Liver (tissue), 9 donors: ENCODE data around the gene TARBP1. TPM values are rescaled to one million over a fixed set of nuclear protein-coding genes. Genes with fewer than 3 reads are reported as not detected.
A peak's percentile ranks its signal among the peaks of the same experiment; 100 is the strongest.

Source experiments
- DNase-seq: peaks from one replicate; pipeline ENCODE4 v3.0.0-alpha.2; 2017; ENCODE audit warnings: low spot score
- H3K27ac ChIP-seq, 2 donors: one replicate each; pipeline ENCODE4 v1.7.0; 2013; ENCODE audit warnings: inconsistent platforms in 2 of 2, low read length in 2 of 2, control low read depth in 1 of 2, low read depth in 1 of 2, mild to moderate bottlenecking in 1 of 2
- H3K27me3 ChIP-seq, 4 donors: one replicate each; pipeline versions ENCODE4 v1.6.1 to v1.7.0; 2013; ENCODE audit warnings: low read length in 3 of 4, inconsistent platforms in 1 of 4, mild to moderate bottlenecking in 1 of 4, moderate library complexity in 1 of 4; ENCODE audit not compliant: control insufficient read depth in 4 of 4, insufficient read depth in 4 of 4
- H3K36me3 ChIP-seq, 4 donors: one replicate each; pipeline versions ENCODE4 v1.6.1 to v1.7.0; 2013; ENCODE audit warnings: low read length in 3 of 4, mild to moderate bottlenecking in 3 of 4, low read depth in 1 of 4, moderate library complexity in 1 of 4; ENCODE audit not compliant: control insufficient read depth in 4 of 4, insufficient read depth in 3 of 4
- H3K4me1 ChIP-seq, 4 donors: one replicate each; pipeline versions ENCODE4 v1.6.1 to v1.7.0; 2013; ENCODE audit warnings: low read length in 3 of 4, mild to moderate bottlenecking in 3 of 4, moderate library complexity in 1 of 4; ENCODE audit not compliant: control insufficient read depth in 4 of 4, insufficient read depth in 4 of 4
- H3K4me3 ChIP-seq, 3 donors: one replicate each; pipeline versions ENCODE4 v1.6.1 to v1.7.0; 2013; ENCODE audit warnings: low read length in 3 of 3, control low read depth in 1 of 3, low read depth in 1 of 3, mild to moderate bottlenecking in 1 of 3
- H3K9ac ChIP-seq, 2 donors: one replicate each; pipeline ENCODE4 v1.7.0; 2013; ENCODE audit warnings: low read length in 2 of 2, mild to moderate bottlenecking in 2 of 2, moderate library complexity in 2 of 2, control low read depth in 1 of 2, low read depth in 1 of 2
- H3K9me3 ChIP-seq, 4 donors: one replicate each; pipeline versions ENCODE4 v1.6.1 to v1.7.0; 2013; ENCODE audit warnings: low read length in 3 of 4; ENCODE audit not compliant: control insufficient read depth in 4 of 4
- EGR1 ChIP-seq, 2 donors: IDR thresholded peaks; 2 replicates each; pipeline ENCODE4 v1.6.1; 2016 to 2018; ENCODE audit warnings: antibody characterized with exemption in 2 of 2, low read depth in 2 of 2
- FOXA1 ChIP-seq: IDR thresholded peaks from 2 replicates; pipeline ENCODE4 v1.6.1; 2016; ENCODE audit warnings: antibody characterized with exemption
- FOXA2 ChIP-seq: IDR thresholded peaks from 2 replicates; pipeline ENCODE4 v1.6.1; 2016; ENCODE audit warnings: antibody characterized with exemption
- GABPA ChIP-seq, 2 donors: IDR thresholded peaks in 1 of 2; conservative IDR thresholded peaks in 1 of 2; 2 replicates each; pipeline ENCODE4 v1.6.1; 2016; ENCODE audit warnings: antibody characterized with exemption in 2 of 2, mild to moderate bottlenecking in 1 of 2, moderate library complexity in 1 of 2
- HNF4A ChIP-seq, 2 donors: conservative IDR thresholded peaks; 2 replicates each; pipeline ENCODE4 v1.6.1; 2016; ENCODE audit warnings: antibody characterized with exemption in 2 of 2, mild to moderate bottlenecking in 2 of 2
- HNF4G ChIP-seq: IDR thresholded peaks from 2 replicates; pipeline ENCODE4 v1.6.1; 2016; ENCODE audit warnings: antibody characterized with exemption
- JUND ChIP-seq, 2 donors: IDR thresholded peaks; 2 replicates each; pipeline ENCODE4 v1.6.1; 2016; ENCODE audit warnings: antibody characterized with exemption in 2 of 2
- NR2F2 ChIP-seq: IDR thresholded peaks from 2 replicates; pipeline ENCODE4 v1.6.1; 2016; ENCODE audit warnings: antibody characterized with exemption
- RAD21 ChIP-seq, 2 donors: IDR thresholded peaks; 2 replicates each; pipeline ENCODE4 v1.6.1; 2016; ENCODE audit warnings: antibody characterized with exemption in 2 of 2, mild to moderate bottlenecking in 2 of 2
- RXRA ChIP-seq, 2 donors: IDR thresholded peaks; 2 replicates each; pipeline ENCODE4 v1.6.1; 2017 to 2018; ENCODE audit warnings: antibody characterized with exemption in 2 of 2, mild to moderate bottlenecking in 1 of 2
- SP1 ChIP-seq: IDR thresholded peaks from 2 replicates; pipeline ENCODE4 v1.6.1; 2018; ENCODE audit warnings: antibody characterized with exemption, mild to moderate bottlenecking
- YY1 ChIP-seq: IDR thresholded peaks from 2 replicates; pipeline ENCODE4 v1.6.1; 2016; ENCODE audit warnings: antibody characterized with exemption, mild to moderate bottlenecking
- WGBS: extraction: QIAGEN DNeasy Blood & Tissue Kit; methylation state at CpG from one replicate; pipeline ENCODE4 v1.1.7; 2013; 5-methylcytosine and 5-hydroxymethylcytosine counted together
- polyA plus RNA-seq, 2 donors: library from polyadenylated mRNA; stranded (reverse) in 1 of 2; unstranded in 1 of 2; fragments of 200-250 nt in 1 of 2; fragments of >200 nt in 1 of 2; fragmentation: Nextera tagmentation in 1 of 2; extraction: Ambion mirVana in 1 of 2; gene quantifications; one replicate each; pipeline versions ENCODE4 v1.2.1 to v1.2.3, GENCODE V29; 2013 to 2015
- total RNA-seq, 2 donors: library from RNA; depleted of rRNA; stranded (reverse); fragments of >200 nt; gene quantifications; one replicate each; pipeline ENCODE4 v1.2.3, GENCODE V29; 2014
- TF ChIP-seq, protein P1 (sequence below): fragments of 150-350 bp; IDR thresholded peaks from 2 replicates; pipeline ENCODE4 v1.5.1; 2017; ENCODE audit warnings: improper control_type of control experiment, low read depth, low read length; ENCODE audit not compliant: missing input control
- TF ChIP-seq, protein P2 (sequence below): IDR thresholded peaks from 2 replicates; pipeline ENCODE4 v1.6.1; 2016; ENCODE audit warnings: antibody characterized with exemption
- TF ChIP-seq, protein P3 (sequence below): IDR thresholded peaks from 2 replicates; pipeline ENCODE4 v1.6.1; 2016; ENCODE audit warnings: antibody characterized with exemption, mild to moderate bottlenecking
- TF ChIP-seq, protein P4 (sequence below): IDR thresholded peaks from 2 replicates; pipeline ENCODE4 v1.6.1; 2016; ENCODE audit warnings: antibody characterized with exemption
- TF ChIP-seq, protein P5 (sequence below): IDR thresholded peaks from 2 replicates; pipeline ENCODE4 v1.6.1; 2016; ENCODE audit warnings: antibody characterized with exemption
- donor health status: healthy.
- donor health status: healthy.
- donor health status: healthy.
- donor health status: healthy.
- donor health status: healthy.

The TARBP1 gene
- total and polyA plus RNA-seq, 4 donors: 4.1 to 17.6 (median 9.1) TPM

DNA sequence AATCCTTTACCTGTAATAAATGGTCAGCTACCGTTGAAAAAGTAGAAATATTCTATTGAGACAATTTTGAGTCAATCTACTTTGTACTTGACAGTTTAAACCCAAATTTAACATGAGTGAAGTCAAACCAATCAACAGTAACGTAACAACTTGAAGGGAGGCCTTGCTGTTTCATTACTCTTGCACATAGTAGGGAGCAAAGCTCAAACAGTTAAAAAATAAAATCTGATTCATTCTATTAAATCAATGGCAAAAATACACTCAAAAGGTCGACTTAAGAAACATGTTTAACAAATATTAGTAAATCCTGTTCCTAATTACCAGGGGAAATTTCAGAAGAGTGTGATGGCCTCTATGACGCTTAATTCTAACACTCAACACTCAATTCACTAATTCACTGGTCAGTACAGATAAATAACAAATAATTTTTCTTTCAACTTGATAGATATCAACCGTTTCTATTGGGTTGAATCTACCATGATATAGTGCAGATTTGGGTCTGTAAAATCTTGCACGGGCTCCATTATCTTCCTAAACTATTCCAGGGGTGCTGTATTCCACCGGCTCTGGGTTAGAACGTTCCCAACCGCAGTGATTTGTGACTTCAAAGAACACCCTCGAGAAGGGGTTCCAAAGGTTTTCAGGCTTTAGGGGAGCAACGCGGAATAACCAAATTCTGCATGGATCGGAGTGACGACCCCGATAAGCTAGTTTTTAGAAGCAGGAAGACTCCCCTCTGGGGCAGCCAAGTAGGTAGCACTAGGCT lies 1.4 kb downstream of the TARBP1 start:
- TF ChIP-seq RXRA (IDR thresholded peaks at IDR 0.05) (no peak), RAD21 (IDR thresholded peaks at IDR 0.05) (no peak)
- TF ChIP-seq, protein P1, sequence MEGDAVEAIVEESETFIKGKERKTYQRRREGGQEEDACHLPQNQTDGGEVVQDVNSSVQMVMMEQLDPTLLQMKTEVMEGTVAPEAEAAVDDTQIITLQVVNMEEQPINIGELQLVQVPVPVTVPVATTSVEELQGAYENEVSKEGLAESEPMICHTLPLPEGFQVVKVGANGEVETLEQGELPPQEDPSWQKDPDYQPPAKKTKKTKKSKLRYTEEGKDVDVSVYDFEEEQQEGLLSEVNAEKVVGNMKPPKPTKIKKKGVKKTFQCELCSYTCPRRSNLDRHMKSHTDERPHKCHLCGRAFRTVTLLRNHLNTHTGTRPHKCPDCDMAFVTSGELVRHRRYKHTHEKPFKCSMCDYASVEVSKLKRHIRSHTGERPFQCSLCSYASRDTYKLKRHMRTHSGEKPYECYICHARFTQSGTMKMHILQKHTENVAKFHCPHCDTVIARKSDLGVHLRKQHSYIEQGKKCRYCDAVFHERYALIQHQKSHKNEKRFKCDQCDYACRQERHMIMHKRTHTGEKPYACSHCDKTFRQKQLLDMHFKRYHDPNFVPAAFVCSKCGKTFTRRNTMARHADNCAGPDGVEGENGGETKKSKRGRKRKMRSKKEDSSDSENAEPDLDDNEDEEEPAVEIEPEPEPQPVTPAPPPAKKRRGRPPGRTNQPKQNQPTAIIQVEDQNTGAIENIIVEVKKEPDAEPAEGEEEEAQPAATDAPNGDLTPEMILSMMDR: no peak
- Histone ChIP-seq H3K27me3 (no peaks in the 10 kb centered on the region), H3K4me1 (peaks cover 0 to 12% (median 8%) of the 10 kb centered on the region in 4 donors), H3K36me3 (no peaks in the 10 kb centered on the region), H3K27ac (peak overlapping the region; percentile 23 to 82), H3K9me3 (no peaks in the 10 kb centered on the region), H3K4me3 (peak overlapping the region; percentile 27 to 96 (median 86)), H3K9ac (peak overlapping the region; percentile 30 to 36)
- WGBS: 21% methylated on average over 15 of the region's 15 CpGs
- no peak for DNase-seq

DNA sequence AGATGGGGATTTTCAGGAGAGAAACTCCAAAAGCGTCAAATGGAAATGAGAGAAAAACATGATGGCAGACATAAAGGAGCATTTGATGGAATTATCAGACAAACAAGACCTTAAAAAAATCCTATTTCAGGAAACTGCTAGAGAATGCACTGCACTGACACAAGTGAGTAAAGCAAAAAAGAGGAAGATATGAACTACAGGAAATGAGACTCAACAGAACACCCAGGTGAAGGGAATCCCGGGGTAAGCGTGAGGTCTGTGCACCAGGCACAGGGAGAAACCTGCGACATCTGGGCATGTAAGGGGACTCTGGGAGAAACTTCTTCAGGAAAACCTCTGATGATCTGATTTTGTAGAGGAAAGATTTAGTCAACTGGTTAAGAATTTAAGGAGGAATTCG lies 2.8 kb downstream of the TARBP1 start:
- Histone ChIP-seq H3K9ac (no peak overlapping the region), H3K9me3 (no peaks in the 10 kb centered on the region), H3K36me3 (no peaks in the 10 kb centered on the region), H3K27ac (no peak overlapping the region), H3K27me3 (no peaks in the 10 kb centered on the region), H3K4me1 (peaks cover 0 to 12% (median 8%) of the 10 kb centered on the region in 4 donors), H3K4me3 (no peak overlapping the region)
- TF ChIP-seq NR2F2 (no peak), JUND (IDR thresholded peaks at IDR 0.05) (no peak), RAD21 (IDR thresholded peaks at IDR 0.05) (no peak), YY1 (no peak), SP1 (no peak), GABPA (IDR thresholded peaks at IDR 0.05 in 1 of 2, conservative IDR thresholded peaks at IDR 0.05 in 1 of 2) (no peak), RXRA (IDR thresholded peaks at IDR 0.05) (no peak), FOXA1 (no peak), HNF4G (no peak), HNF4A (conservative IDR thresholded peaks at IDR 0.05) (no peak), FOXA2 (no peak), EGR1 (IDR thresholded peaks at IDR 0.05; ENCODE audit: low read depth in 2 of 2) (no peak)
- TF ChIP-seq, protein P2, sequence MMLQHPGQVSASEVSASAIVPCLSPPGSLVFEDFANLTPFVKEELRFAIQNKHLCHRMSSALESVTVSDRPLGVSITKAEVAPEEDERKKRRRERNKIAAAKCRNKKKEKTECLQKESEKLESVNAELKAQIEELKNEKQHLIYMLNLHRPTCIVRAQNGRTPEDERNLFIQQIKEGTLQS: no peak
- TF ChIP-seq, protein P3, sequence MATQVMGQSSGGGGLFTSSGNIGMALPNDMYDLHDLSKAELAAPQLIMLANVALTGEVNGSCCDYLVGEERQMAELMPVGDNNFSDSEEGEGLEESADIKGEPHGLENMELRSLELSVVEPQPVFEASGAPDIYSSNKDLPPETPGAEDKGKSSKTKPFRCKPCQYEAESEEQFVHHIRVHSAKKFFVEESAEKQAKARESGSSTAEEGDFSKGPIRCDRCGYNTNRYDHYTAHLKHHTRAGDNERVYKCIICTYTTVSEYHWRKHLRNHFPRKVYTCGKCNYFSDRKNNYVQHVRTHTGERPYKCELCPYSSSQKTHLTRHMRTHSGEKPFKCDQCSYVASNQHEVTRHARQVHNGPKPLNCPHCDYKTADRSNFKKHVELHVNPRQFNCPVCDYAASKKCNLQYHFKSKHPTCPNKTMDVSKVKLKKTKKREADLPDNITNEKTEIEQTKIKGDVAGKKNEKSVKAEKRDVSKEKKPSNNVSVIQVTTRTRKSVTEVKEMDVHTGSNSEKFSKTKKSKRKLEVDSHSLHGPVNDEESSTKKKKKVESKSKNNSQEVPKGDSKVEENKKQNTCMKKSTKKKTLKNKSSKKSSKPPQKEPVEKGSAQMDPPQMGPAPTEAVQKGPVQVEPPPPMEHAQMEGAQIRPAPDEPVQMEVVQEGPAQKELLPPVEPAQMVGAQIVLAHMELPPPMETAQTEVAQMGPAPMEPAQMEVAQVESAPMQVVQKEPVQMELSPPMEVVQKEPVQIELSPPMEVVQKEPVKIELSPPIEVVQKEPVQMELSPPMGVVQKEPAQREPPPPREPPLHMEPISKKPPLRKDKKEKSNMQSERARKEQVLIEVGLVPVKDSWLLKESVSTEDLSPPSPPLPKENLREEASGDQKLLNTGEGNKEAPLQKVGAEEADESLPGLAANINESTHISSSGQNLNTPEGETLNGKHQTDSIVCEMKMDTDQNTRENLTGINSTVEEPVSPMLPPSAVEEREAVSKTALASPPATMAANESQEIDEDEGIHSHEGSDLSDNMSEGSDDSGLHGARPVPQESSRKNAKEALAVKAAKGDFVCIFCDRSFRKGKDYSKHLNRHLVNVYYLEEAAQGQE: no peak
- TF ChIP-seq, protein P4, sequence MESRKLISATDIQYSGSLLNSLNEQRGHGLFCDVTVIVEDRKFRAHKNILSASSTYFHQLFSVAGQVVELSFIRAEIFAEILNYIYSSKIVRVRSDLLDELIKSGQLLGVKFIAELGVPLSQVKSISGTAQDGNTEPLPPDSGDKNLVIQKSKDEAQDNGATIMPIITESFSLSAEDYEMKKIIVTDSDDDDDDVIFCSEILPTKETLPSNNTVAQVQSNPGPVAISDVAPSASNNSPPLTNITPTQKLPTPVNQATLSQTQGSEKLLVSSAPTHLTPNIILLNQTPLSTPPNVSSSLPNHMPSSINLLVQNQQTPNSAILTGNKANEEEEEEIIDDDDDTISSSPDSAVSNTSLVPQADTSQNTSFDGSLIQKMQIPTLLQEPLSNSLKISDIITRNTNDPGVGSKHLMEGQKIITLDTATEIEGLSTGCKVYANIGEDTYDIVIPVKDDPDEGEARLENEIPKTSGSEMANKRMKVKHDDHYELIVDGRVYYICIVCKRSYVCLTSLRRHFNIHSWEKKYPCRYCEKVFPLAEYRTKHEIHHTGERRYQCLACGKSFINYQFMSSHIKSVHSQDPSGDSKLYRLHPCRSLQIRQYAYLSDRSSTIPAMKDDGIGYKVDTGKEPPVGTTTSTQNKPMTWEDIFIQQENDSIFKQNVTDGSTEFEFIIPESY: no peak
- TF ChIP-seq, protein P5, sequence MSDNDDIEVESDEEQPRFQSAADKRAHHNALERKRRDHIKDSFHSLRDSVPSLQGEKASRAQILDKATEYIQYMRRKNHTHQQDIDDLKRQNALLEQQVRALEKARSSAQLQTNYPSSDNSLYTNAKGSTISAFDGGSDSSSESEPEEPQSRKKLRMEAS: no peak
- DNase-seq: no peak
- WGBS: 71% methylated on average over 5 of the region's 5 CpGs
